GM12873 (cell line): Measurements from ENCODE around the gene NPHS2.

ENCODE experiments used
- CTCF ChIP-seq: IDR thresholded peaks from 2 replicates; pipeline ENCODE4 v1.5.1; 2012; ENCODE audit warnings: low read depth, mild to moderate bottlenecking, moderate library complexity, low read length, control low read depth; ENCODE audit not compliant: insufficient read depth; ENCODE audit errors: missing control alignments

The NPHS2 gene

GRCh38 chr1:179506199-179506598, 69.5 kb downstream of the NPHS2 start:
- TF ChIP-seq CTCF, result no peak
